Measurements from ENCODE around the gene LOXL3. TPM values are rescaled to one million over a fixed set of nuclear protein-coding genes. Genes with fewer than 3 reads are reported as not detected.

LOXL3 gene
- total RNA-seq, 2 experiments from 2014 or later = 0.21 to 0.98 TPM

DNA sequence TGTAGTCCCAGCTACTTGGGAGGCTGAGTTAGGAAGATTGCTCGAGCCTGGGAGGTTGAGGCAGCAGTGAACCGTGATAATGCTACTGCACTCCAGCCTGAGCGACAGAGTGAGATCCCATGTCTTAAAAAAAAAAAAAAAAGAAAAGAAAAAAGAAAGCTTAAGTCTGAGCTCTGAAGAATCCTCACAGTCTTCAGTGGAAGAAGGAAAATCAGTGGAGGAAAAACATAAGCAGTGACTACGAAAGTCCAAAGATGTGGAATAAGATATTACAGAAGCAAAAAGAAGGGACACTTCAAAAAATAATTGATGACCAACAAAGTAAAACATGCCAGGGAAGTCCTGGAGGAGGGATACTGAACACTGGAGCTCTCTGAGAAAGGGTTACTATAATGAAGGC, 43.5 kb downstream of the LOXL3 start:
- DNase-seq (ENCODE audit: low spot score) = no peak
- CTCF ChIA-PET (ENCODE audit: unreplicated experiment) = no interaction called here
- Histone ChIP-seq H3K27ac (ENCODE audit: low read depth, low read length, poor library complexity, severe bottlenecking) (no peak overlapping the region), H2AFZ (ENCODE audit: low read length) (no peak overlapping the region), H3K79me2 (ENCODE audit: insufficient read depth, low read depth, low read length) (peaks cover 5% of the 10 kb centered on the region; the same call in 1 of the 2 replicates), H3K9me3 (ENCODE audit: low read length) (no peaks in the 10 kb centered on the region), H3K4me1 (ENCODE audit: insufficient read depth, low read length, poor library complexity, severe bottlenecking) (peaks cover 21% of the 10 kb centered on the region), H4K20me1 (ENCODE audit: insufficient read depth, low read length) (no peaks in the 10 kb centered on the region), H3K4me2 (ENCODE audit: low read length) (no peak overlapping the region), H3K36me3 (ENCODE audit: insufficient read depth, low read length) (peaks cover 9% of the 10 kb centered on the region), H3K4me3 (ENCODE audit: low read depth, low read length, poor library complexity, severe bottlenecking) (no peak overlapping the region), H3K9me2 (ENCODE audit: insufficient read depth, low read length) (no peaks in the 10 kb centered on the region)
- no TSS peak for BruUV-seq (replicated peaks)
- POLR2A ChIA-PET = interaction anchor here (0.8 to 2.9 kb wide), 5 partner anchors 10 to 773 kb away, joined by 3 to 14 read pairs (median 5); partner anchors contain the start of genes AUP1, HTRA2, INO80B and TPRKB
- no peak for TF ChIP-seq EZH2phosphoT487 (IDR thresholded peaks at IDR 0.05; ENCODE audit: borderline replicate concordance, low read depth, low read length)
- TF ChIP-seq, protein P1, sequence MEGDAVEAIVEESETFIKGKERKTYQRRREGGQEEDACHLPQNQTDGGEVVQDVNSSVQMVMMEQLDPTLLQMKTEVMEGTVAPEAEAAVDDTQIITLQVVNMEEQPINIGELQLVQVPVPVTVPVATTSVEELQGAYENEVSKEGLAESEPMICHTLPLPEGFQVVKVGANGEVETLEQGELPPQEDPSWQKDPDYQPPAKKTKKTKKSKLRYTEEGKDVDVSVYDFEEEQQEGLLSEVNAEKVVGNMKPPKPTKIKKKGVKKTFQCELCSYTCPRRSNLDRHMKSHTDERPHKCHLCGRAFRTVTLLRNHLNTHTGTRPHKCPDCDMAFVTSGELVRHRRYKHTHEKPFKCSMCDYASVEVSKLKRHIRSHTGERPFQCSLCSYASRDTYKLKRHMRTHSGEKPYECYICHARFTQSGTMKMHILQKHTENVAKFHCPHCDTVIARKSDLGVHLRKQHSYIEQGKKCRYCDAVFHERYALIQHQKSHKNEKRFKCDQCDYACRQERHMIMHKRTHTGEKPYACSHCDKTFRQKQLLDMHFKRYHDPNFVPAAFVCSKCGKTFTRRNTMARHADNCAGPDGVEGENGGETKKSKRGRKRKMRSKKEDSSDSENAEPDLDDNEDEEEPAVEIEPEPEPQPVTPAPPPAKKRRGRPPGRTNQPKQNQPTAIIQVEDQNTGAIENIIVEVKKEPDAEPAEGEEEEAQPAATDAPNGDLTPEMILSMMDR (conservative IDR thresholded peaks at IDR 0.05; ENCODE audit: low read length) = no peak
- intact Hi-C loops (cut with micrococcal nuclease; ENCODE audit: unreplicated experiment) = no loop called here

GRCh38 chr2:74507926-74508520, 45.7 kb downstream of the LOXL3 start:
- ChIA-PET CTCF (ENCODE audit: unreplicated experiment) (interaction anchor here (1.2 to 1.4 kb wide), 2 partner anchors 14 to 24 kb away, joined by 3 to 4 read pairs; no protein-coding TSS in a partner anchor), POLR2A (interaction anchor here (1.1 kb wide), 1 partner anchor 50 kb away, joined by 3 read pairs; the partner anchor contains the start of gene WBP1)
- peak overlapping the region; percentile 95 for H2AFZ ChIP-seq (ENCODE audit: low read length)
- no peaks in the 10 kb centered on the region for H4K20me1 ChIP-seq (ENCODE audit: insufficient read depth, low read length)
- H3K4me3 ChIP-seq (ENCODE audit: low read depth, low read length, poor library complexity, severe bottlenecking) = peak overlapping the region; percentile 77
- intact Hi-C loops (cut with micrococcal nuclease; ENCODE audit: unreplicated experiment) = loop anchor here (1.0 kb wide), 3 partner anchors 21 to 79 kb away; partner anchors contain the start of genes AUP1, HTRA2 and TTC31
- BruUV-seq (replicated peaks) = no TSS peak
- TF ChIP-seq EZH2phosphoT487 (IDR thresholded peaks at IDR 0.05; ENCODE audit: borderline replicate concordance, low read depth, low read length) = no peak
- TF ChIP-seq, protein P1 (conservative IDR thresholded peaks at IDR 0.05; ENCODE audit: low read length) = no peak
- peaks cover 5% of the 10 kb centered on the region; the same call in 1 of the 2 replicates for H3K79me2 ChIP-seq (ENCODE audit: insufficient read depth, low read depth, low read length)
- no peaks in the 10 kb centered on the region for H3K9me2 ChIP-seq (ENCODE audit: insufficient read depth, low read length)
- H3K27ac ChIP-seq (ENCODE audit: low read depth, low read length, poor library complexity, severe bottlenecking) = peak overlapping the region; percentile 81
- H3K4me2 ChIP-seq (ENCODE audit: low read length) = peak overlapping the region; percentile 96
- peaks cover 21% of the 10 kb centered on the region for H3K4me1 ChIP-seq (ENCODE audit: insufficient read depth, low read length, poor library complexity, severe bottlenecking)
- peaks cover 15% of the 10 kb centered on the region for H3K36me3 ChIP-seq (ENCODE audit: insufficient read depth, low read length)
- DNase-seq (ENCODE audit: low spot score) = no peak
- H3K9me3 ChIP-seq (ENCODE audit: low read length) = no peaks in the 10 kb centered on the region
